GM12878 (cell line): ENCODE results near the gene NOL11.

ENCODE experiments used
- ASH2L ChIP-seq: fragments of 300-600, 200-600 bp; sonication (generic); IDR thresholded peaks from 2 replicates; pipeline ENCODE4 v1.6.1; 2017; ENCODE audit warnings: low read depth, mild to moderate bottlenecking, borderline replicate concordance
- POLR2A ChIP-seq: IDR thresholded peaks from 2 replicates; pipeline ENCODE4 v1.6.1; 2011; ENCODE audit warnings: low read depth, mild to moderate bottlenecking, low read length
- RAD51 ChIP-seq: fragments of 450-650 bp; IDR thresholded peaks from 2 replicates; pipeline ENCODE4 v1.6.1; 2016; ENCODE audit warnings: moderate library complexity, mild to moderate bottlenecking, inconsistent platforms

DNA sequence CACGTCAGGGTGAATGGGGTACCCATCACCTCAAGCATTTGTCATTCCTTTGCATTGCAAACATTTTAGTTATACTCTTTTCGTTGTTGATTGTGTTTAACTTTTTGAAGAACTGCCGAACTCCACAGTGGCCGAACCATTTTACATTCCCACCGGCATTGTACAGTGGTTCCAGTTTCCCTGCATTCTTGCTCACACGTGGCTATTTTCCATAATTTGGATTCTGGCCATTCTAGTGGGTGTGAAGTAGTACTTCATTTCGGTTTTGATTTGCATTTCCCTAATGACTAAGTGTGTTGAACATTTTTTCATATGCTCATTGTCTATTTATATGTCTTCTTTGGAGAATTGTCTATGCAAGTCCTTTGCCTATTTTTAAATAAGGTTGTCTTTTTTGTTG lies 13.0 kb downstream of the NOL11 start:
- TF ChIP-seq POLR2A (no peak), RAD51 (no peak), ASH2L (no peak)
